SIG-M5 (cell line): ENCODE results near the gene ITIH6.

ENCODE experiments used
- DNase-seq: peaks from one replicate; lab custom pipeline; 2025; lab: John Stamatoyannopoulos, UW

The ITIH6 gene

GRCh38 chrX:54711735-54712134, 86.3 kb downstream of the ITIH6 start:
- no peak for DNase-seq

- DNase-seq: no peak
These were observed 87.1 kb downstream of the ITIH6 start for GRCh38 chrX:54710920-54711319.

GRCh38 chrX:54708404-54708803, 89.7 kb downstream of the ITIH6 start:
- no peak for DNase-seq
